Measurements from ENCODE around the gene KRT32.

KRT32 gene

DNA sequence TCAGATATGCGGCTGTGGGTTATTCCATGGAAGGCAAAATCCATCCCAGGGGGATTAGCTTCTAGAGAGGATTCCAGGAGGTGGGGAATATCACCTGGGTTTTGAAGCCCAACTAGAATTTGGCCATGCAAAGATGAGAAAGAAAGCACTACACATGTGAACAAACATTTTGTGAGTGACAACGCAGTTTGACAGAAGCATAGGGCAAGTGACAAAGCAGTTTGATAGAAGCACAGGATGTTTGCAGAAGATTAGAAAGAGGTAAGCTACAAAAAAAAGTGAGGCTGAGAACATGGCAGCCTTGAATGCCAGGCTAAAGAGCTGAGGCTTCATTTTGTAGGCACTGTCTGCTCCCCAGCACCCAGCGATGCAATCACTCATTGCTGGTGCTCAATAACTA lies 14.1 kb downstream of the KRT32 start:
- no peak overlapping the region for H3K27ac ChIP-seq
- no peaks in the 10 kb centered on the region for H3K36me3 ChIP-seq (ENCODE audit: control insufficient read depth, insufficient read depth, low read length)
- H3K9ac ChIP-seq, result no peak overlapping the region
- H3K79me2 ChIP-seq, result no peaks in the 10 kb centered on the region
- peaks cover 2% of the 10 kb centered on the region for H3K4me1 ChIP-seq
- H3K27me3 ChIP-seq (ENCODE audit: control insufficient read depth, insufficient read depth, low read length), result no peaks in the 10 kb centered on the region
- H3K4me2 ChIP-seq (ENCODE audit: low read length), result no peak overlapping the region
- no peak overlapping the region for H3K4me3 ChIP-seq (ENCODE audit: low read depth, low read length)
- H2AFZ ChIP-seq, result no peak overlapping the region
- no peaks in the 10 kb centered on the region for H3K9me3 ChIP-seq (ENCODE audit: control insufficient read depth, low read length)
- TF ChIP-seq, protein P1, sequence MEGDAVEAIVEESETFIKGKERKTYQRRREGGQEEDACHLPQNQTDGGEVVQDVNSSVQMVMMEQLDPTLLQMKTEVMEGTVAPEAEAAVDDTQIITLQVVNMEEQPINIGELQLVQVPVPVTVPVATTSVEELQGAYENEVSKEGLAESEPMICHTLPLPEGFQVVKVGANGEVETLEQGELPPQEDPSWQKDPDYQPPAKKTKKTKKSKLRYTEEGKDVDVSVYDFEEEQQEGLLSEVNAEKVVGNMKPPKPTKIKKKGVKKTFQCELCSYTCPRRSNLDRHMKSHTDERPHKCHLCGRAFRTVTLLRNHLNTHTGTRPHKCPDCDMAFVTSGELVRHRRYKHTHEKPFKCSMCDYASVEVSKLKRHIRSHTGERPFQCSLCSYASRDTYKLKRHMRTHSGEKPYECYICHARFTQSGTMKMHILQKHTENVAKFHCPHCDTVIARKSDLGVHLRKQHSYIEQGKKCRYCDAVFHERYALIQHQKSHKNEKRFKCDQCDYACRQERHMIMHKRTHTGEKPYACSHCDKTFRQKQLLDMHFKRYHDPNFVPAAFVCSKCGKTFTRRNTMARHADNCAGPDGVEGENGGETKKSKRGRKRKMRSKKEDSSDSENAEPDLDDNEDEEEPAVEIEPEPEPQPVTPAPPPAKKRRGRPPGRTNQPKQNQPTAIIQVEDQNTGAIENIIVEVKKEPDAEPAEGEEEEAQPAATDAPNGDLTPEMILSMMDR (IDR thresholded peaks at IDR 0.05), result no peak

DNA sequence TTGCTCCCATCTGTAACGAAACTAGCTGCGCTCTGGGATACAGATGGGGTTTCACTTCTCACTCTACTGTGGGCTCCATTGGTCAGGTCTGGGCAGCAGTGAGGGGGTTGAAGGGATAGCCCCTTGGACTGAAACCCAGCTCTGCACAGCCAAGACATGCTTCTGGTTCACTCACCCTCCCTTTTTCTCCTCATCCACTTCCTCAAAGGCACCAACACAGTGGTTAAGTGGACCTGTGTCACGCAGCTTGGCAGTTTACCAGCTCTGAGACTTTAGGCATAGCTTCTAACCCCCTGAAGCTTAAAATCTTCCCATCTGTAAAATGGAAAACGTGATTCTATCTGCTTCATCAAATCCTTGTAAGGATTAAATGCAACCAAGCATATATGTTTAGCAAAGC lies 14.9 kb downstream of the KRT32 start:
- Histone ChIP-seq H3K27ac (no peak overlapping the region), H3K4me2 (ENCODE audit: low read length) (no peak overlapping the region), H3K4me3 (ENCODE audit: low read depth, low read length) (no peak overlapping the region), H3K27me3 (ENCODE audit: control insufficient read depth, insufficient read depth, low read length) (no peaks in the 10 kb centered on the region), H3K4me1 (no peaks in the 10 kb centered on the region), H2AFZ (no peak overlapping the region), H3K9me3 (ENCODE audit: control insufficient read depth, low read length) (no peaks in the 10 kb centered on the region), H3K9ac (no peak overlapping the region), H3K36me3 (ENCODE audit: control insufficient read depth, insufficient read depth, low read length) (no peaks in the 10 kb centered on the region), H3K79me2 (no peaks in the 10 kb centered on the region)
- TF ChIP-seq, protein P1 (IDR thresholded peaks at IDR 0.05), result no peak

DNA sequence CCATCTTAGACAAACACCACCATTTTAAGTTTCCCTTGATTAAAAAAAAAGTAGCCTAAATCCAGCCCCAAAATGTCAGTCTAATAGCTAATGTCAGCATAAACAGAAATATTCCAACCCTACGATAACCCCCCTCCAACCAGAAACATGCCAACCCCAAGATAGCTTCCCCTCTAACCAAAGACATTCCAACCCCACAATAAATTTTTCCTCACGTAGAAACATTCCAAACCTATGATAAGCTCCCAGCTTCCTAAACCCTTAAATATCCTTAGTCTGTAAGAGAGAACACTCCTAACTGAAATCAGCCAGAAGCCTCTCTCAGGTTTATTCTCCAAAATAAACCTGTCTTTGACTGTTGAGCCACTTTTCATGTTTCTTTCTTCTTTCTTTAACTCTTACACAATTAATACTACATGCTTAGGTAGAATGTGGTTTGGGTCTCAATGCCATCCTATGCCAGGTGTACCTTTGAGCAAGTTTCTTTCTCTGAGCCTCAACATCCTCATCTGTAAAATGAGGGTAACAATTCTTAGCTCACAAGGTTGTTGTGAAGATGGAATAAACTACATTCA lies 15.9 kb downstream of the KRT32 start:
- no peak overlapping the region for H3K27ac ChIP-seq
- no peaks in the 10 kb centered on the region for H3K27me3 ChIP-seq (ENCODE audit: control insufficient read depth, insufficient read depth, low read length)
- H3K79me2 ChIP-seq, result no peaks in the 10 kb centered on the region
- no peak overlapping the region for H3K4me3 ChIP-seq (ENCODE audit: low read depth, low read length)
- H3K9ac ChIP-seq, result no peak overlapping the region
- H3K36me3 ChIP-seq (ENCODE audit: control insufficient read depth, insufficient read depth, low read length), result no peaks in the 10 kb centered on the region
- H3K4me2 ChIP-seq (ENCODE audit: low read length), result no peak overlapping the region
- TF ChIP-seq, protein P1 (IDR thresholded peaks at IDR 0.05), result no peak
- no peaks in the 10 kb centered on the region for H3K4me1 ChIP-seq
- H3K9me3 ChIP-seq (ENCODE audit: control insufficient read depth, low read length), result no peaks in the 10 kb centered on the region
- H2AFZ ChIP-seq, result no peak overlapping the region

DNA sequence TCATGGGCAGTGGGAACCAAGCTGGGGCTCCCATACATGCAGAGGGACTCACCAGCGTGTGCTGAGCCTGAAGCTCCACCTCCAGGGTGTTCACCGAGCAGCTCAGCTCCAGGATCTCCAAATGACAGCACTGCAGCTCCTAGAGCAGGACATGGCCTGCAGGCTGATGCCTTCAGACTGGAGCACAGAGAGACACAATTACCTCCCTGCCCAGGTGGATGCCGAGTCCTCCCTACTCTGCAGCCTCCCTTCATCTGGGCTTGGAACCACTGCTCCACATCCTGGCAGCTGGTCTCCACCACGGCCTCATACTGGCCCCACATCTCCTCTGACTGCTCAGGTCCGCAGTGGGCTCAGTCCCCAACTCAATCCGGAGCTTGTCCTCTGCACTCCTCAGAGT lies 18.2 kb downstream of the KRT32 start:
- Histone ChIP-seq H3K79me2 (no peaks in the 10 kb centered on the region), H3K9ac (no peak overlapping the region), H2AFZ (no peak overlapping the region), H3K4me2 (ENCODE audit: low read length) (no peak overlapping the region), H3K4me3 (ENCODE audit: low read depth, low read length) (no peak overlapping the region), H3K4me1 (no peaks in the 10 kb centered on the region), H3K36me3 (ENCODE audit: control insufficient read depth, insufficient read depth, low read length) (no peaks in the 10 kb centered on the region), H3K27me3 (ENCODE audit: control insufficient read depth, insufficient read depth, low read length) (no peaks in the 10 kb centered on the region), H3K27ac (no peak overlapping the region), H3K9me3 (ENCODE audit: control insufficient read depth, low read length) (no peaks in the 10 kb centered on the region)
- TF ChIP-seq, protein P1 (IDR thresholded peaks at IDR 0.05), result no peak

DNA sequence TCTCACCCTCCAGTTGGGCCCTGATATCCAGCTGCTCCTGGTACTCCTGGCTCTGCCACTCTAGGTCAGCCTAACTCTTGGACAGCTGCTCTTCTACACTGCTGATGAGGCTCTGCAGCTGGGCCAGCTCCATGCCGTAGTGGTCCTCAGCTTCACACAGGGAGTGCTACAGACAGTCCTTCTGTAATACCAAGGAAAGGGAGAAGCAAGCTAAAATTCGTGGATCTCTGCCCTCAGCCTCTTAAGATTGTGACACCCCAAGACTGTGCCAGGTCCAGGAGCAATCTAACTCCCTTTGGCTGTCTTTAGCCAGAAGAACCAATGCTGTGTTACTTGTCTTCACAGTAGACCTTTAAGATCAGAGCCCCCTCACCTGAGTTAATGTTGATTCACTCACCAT lies 18.7 kb downstream of the KRT32 start:
- no peak overlapping the region for H3K4me3 ChIP-seq (ENCODE audit: low read depth, low read length)
- H3K4me2 ChIP-seq (ENCODE audit: low read length), result no peak overlapping the region
- H3K27ac ChIP-seq, result no peak overlapping the region
- no peak overlapping the region for H2AFZ ChIP-seq
- no peaks in the 10 kb centered on the region for H3K79me2 ChIP-seq
- TF ChIP-seq, protein P1 (IDR thresholded peaks at IDR 0.05), result no peak
- no peaks in the 10 kb centered on the region for H3K4me1 ChIP-seq
- no peaks in the 10 kb centered on the region for H3K36me3 ChIP-seq (ENCODE audit: control insufficient read depth, insufficient read depth, low read length)
- H3K27me3 ChIP-seq (ENCODE audit: control insufficient read depth, insufficient read depth, low read length), result no peaks in the 10 kb centered on the region
- no peaks in the 10 kb centered on the region for H3K9me3 ChIP-seq (ENCODE audit: control insufficient read depth, low read length)
- no peak overlapping the region for H3K9ac ChIP-seq
